AG09309 (cell line): ENCODE data around the gene TMEM45A.

Experiments used
- DNase-seq: peaks from one replicate; pipeline ENCODE4 v3.0.0-alpha.2; 2010; ENCODE audit warnings: low read depth
- H3K4me3 ChIP-seq: 2 replicates; pipeline ENCODE4 v1.5.1; 2011; ENCODE audit warnings: mild to moderate bottlenecking, low read depth, low read length, moderate library complexity; ENCODE audit not compliant: control insufficient read depth
- TF ChIP-seq, protein P1 (sequence below): IDR thresholded peaks from 2 replicates; pipeline ENCODE4 v1.5.1; 2011; ENCODE audit warnings: mild to moderate bottlenecking, low read depth, low read length, inconsistent platforms; ENCODE audit not compliant: insufficient read depth, control insufficient read depth; ENCODE audit errors: missing control alignments

The TMEM45A gene

GRCh38 chr3:100603469-100603868, 111.0 kb downstream of the TMEM45A start:
- TF ChIP-seq, protein P1, sequence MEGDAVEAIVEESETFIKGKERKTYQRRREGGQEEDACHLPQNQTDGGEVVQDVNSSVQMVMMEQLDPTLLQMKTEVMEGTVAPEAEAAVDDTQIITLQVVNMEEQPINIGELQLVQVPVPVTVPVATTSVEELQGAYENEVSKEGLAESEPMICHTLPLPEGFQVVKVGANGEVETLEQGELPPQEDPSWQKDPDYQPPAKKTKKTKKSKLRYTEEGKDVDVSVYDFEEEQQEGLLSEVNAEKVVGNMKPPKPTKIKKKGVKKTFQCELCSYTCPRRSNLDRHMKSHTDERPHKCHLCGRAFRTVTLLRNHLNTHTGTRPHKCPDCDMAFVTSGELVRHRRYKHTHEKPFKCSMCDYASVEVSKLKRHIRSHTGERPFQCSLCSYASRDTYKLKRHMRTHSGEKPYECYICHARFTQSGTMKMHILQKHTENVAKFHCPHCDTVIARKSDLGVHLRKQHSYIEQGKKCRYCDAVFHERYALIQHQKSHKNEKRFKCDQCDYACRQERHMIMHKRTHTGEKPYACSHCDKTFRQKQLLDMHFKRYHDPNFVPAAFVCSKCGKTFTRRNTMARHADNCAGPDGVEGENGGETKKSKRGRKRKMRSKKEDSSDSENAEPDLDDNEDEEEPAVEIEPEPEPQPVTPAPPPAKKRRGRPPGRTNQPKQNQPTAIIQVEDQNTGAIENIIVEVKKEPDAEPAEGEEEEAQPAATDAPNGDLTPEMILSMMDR = peak; percentile 67
- no peak for DNase-seq
- H3K4me3 ChIP-seq = no peak overlapping the region

- TF ChIP-seq, protein P1 = no peak
- DNase-seq = no peak
- H3K4me3 ChIP-seq = no peak overlapping the region
Measured at GRCh38 chr3:100605358-100605757, 112.9 kb downstream of the TMEM45A start.

DNA sequence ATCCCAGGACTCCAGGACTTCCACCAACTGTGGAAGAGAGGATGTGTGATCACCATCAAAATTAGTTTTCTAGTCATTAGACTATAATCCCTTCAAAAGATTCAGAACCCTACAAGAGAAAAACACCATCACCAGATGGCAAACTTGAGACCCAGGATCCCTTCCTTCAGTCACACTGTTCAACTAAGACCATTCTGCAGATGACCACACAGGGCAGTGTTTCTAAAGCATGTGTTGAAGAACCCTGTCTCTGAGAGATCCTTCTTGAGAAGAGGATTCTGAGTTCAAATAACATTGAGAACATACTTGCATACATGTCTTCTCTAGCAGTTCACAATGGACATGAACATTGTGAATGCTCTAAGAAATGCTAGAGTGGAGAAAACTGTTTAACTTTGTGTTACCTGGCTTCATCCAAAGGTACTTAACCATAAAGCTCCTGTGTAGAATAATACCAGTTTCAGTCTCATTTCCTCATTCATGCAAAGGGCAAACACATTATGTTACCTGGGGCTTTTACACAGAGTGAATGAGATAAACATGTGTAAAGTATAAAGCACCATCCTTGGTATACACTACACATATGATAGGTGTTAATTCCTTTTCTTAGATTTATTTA, 114.6 kb downstream of the TMEM45A start:
- TF ChIP-seq, protein P1 = peak; percentile 1
- DNase-seq = no peak
- no peak overlapping the region for H3K4me3 ChIP-seq

DNA sequence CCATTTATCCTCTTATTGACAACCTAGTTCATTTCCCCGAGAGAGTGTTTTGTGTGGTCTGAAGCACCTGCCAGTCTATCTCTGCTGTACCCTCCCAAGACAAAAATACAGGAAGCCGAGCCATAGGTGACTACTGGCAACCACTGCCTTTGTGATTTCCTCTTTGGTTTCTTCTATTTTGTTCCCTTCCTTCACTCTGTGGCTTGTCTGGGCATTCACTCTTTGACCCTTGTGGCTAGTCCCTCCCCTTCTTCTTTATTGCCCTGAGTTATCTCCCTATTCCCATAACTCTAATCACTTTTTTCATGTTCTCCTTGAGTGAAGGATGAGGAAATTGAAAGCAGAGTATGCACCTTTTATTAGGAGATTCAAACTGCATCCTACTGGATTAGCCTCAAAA, 116.9 kb downstream of the TMEM45A start, which contains the start of gene ADGRG7:
Gene ADGRG7 (plus strand): TSS at position 297 of the 400 bp plus-strand sequence. CDS start 256 bp downstream, outside the sequence.
- H3K4me3 ChIP-seq = no peak within 1 kb of the TSS
- TF ChIP-seq, protein P1 = no peak
- no peak for DNase-seq

GRCh38 chr3:100609963-100610362, 117.5 kb downstream of the TMEM45A start:
- no peak overlapping the region for H3K4me3 ChIP-seq
- no peak for DNase-seq
- TF ChIP-seq, protein P1 = no peak

- DNase-seq = no peak
- no peak overlapping the region for H3K4me3 ChIP-seq
- TF ChIP-seq, protein P1 = no peak
Measured at GRCh38 chr3:100611221-100611620, 118.8 kb downstream of the TMEM45A start.
